Breast epithelium (tissue), 4 donors: ENCODE results near the gene PGRMC2. TPM values are rescaled to one million over a fixed set of nuclear protein-coding genes. Genes with fewer than 3 reads are reported as not detected.
A peak's percentile ranks its signal among the peaks of the same experiment; 100 is the strongest.

Source experiments
- DNase-seq, 2 donors: peaks; one replicate each; pipeline ENCODE4 v3.0.0-alpha.2; 2019; ENCODE audit warnings: low spot score in 2 of 2
- H3K27ac ChIP-seq, 2 donors: fragments of 200-600 bp; sonication (generic) in 1 of 2; one replicate each; pipeline ENCODE4 v1.5.1; 2016 to 2019; ENCODE audit warnings: mild to moderate bottlenecking in 1 of 2
- H3K27me3 ChIP-seq, 2 donors: fragments of 200-600 bp; sonication (generic) in 1 of 2; one replicate each; pipeline versions ENCODE4 v1.5.1 to v1.6.0; 2017 to 2019; ENCODE audit warnings: control low read depth in 1 of 2, mild to moderate bottlenecking in 1 of 2
- H3K36me3 ChIP-seq: fragments of 200-600 bp; one replicate; pipeline ENCODE4 v1.5.1; 2019
- H3K4me1 ChIP-seq, 2 donors: fragments of 200-600 bp; sonication (generic); one replicate each; pipeline ENCODE4 v1.5.1; 2016 to 2019; ENCODE audit warnings: control low read depth in 1 of 2
- H3K4me3 ChIP-seq, 3 donors: fragments of 200-600 bp; sonication (generic); 1 replicate in 2 of 3; 2 replicates in 1 of 3; pipeline ENCODE4 v1.5.1; 2016 to 2019; ENCODE audit warnings: mild to moderate bottlenecking in 3 of 3, moderate library complexity in 2 of 3
- H3K9me3 ChIP-seq, 2 donors: fragments of 200-600 bp; sonication (generic) in 1 of 2; one replicate each; pipeline ENCODE4 v1.5.1; 2016 to 2019; ENCODE audit warnings: control low read depth in 1 of 2
- POLR2A ChIP-seq: fragments of 450-650 bp; IDR thresholded peaks from one replicate; pipeline ENCODE4 v1.6.1; 2016; ENCODE audit warnings: antibody characterized with exemption, mild to moderate bottlenecking, moderate library complexity
- POLR2AphosphoS5 ChIP-seq, 3 donors: sonication (generic); formaldehyde crosslinking; IDR thresholded peaks; one replicate each; pipeline ENCODE4 v1.6.1; 2017; ENCODE audit warnings: antibody characterized with exemption in 3 of 3
- intact Hi-C: fragments of 100-400 bp; cut with DNase I; formaldehyde crosslinking; loops from one replicate; pipeline ENCODE4 v1.15.1; 2023; ENCODE audit warnings: low total_unique reads
- total RNA-seq, 3 donors: library from RNA; depleted of rRNA; stranded (reverse); fragments of >200 nt; gene quantifications; one replicate each; pipeline ENCODE4 v1.1.0, GENCODE V29; 2016
- TF ChIP-seq, protein P1 (sequence below), 3 donors: fragments of 450-650 bp; IDR thresholded peaks; one replicate each; pipeline ENCODE4 v1.5.1; 2016 to 2017; ENCODE audit warnings: antibody characterized with exemption in 3 of 3, mild to moderate bottlenecking in 3 of 3, moderate library complexity in 3 of 3

Gene PGRMC2
- total RNA-seq, 3 donors from 2014 or later: 34.7 to 51.2 (median 47.5) TPM

DNA sequence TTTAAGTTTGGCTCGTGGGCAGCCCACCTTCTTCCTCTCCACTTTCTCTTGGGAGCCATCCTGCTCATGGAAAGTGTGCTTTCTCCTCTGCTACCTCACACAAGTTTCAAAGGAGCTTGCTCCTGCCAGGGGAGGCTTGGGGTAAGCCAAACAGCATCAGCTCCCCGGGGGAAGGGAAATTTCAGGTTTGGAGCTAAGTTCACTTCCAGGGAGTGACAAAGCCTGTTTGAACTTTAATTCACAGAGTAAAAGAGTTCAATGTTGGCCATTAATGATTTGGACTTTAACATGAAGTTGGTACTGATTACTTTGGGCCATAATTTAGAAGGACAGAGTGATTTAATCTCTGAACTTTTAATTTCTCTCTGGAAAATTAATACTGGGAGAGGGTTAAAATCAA is 4.7 kb upstream of the PGRMC2 start:
- TF ChIP-seq POLR2AphosphoS5 (IDR thresholded peaks at IDR 0.05) (no peak), POLR2A (no peak)
- TF ChIP-seq, protein P1, sequence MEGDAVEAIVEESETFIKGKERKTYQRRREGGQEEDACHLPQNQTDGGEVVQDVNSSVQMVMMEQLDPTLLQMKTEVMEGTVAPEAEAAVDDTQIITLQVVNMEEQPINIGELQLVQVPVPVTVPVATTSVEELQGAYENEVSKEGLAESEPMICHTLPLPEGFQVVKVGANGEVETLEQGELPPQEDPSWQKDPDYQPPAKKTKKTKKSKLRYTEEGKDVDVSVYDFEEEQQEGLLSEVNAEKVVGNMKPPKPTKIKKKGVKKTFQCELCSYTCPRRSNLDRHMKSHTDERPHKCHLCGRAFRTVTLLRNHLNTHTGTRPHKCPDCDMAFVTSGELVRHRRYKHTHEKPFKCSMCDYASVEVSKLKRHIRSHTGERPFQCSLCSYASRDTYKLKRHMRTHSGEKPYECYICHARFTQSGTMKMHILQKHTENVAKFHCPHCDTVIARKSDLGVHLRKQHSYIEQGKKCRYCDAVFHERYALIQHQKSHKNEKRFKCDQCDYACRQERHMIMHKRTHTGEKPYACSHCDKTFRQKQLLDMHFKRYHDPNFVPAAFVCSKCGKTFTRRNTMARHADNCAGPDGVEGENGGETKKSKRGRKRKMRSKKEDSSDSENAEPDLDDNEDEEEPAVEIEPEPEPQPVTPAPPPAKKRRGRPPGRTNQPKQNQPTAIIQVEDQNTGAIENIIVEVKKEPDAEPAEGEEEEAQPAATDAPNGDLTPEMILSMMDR (IDR thresholded peaks at IDR 0.05): no peak
- Histone ChIP-seq H3K9me3 (no peaks in the 10 kb centered on the region), H3K27me3 (no peaks in the 10 kb centered on the region), H3K27ac (no peak overlapping the region), H3K36me3 (no peaks in the 10 kb centered on the region), H3K4me1 (no peaks in the 10 kb centered on the region), H3K4me3 (no peak overlapping the region)
- DNase-seq: no peak
- intact Hi-C loops: no loop called here

DNA sequence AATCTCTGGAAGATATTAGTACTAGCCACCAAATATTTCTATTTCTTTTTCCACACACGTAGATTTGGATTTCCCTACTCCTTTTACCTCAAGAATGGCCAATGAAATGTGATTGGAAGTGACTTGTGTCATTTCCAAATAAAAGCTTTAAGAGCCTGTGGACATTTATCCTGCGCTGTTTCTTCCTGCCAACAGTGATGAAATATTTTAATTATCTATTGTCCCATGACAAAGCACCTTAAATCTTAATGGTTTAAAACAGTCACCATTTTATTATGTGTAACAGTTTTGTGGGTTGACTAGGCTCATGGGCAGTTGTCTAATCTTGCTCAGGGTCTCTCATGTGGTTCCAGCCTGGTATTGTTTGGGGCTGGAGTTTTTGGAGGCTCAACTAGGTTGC is 3.5 kb upstream of the PGRMC2 start:
- no peaks in the 10 kb centered on the region for H3K27me3 ChIP-seq
- intact Hi-C loops: no loop called here

DNA sequence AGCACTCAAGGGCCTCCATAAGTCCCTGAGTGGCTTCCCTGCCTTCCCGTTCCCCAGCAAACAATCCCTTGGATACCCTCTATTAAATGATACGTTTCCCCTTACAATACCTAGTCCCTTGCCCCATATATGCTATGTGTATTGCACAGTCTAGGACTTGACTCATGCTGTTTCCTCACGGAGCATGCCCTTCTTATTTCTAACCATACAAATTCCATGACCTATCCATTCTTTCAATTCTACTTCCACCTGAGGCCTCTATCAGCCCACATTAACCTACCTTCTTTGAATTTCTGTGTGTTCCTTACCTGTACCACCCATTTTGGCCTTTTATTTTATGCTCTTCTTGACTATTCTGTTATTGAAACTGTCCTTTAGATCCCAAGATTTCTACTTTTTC is 2.9 kb upstream of the PGRMC2 start:
- Histone ChIP-seq H3K27ac (no peak overlapping the region), H3K27me3 (no peaks in the 10 kb centered on the region), H3K36me3 (no peaks in the 10 kb centered on the region), H3K9me3 (no peaks in the 10 kb centered on the region), H3K4me3 (no peak overlapping the region), H3K4me1 (peaks cover 0 to 8% of the 10 kb centered on the region in 2 donors)
- intact Hi-C loops: no loop called here
- TF ChIP-seq POLR2AphosphoS5 (IDR thresholded peaks at IDR 0.05) (no peak), POLR2A (no peak)
- TF ChIP-seq, protein P1 (IDR thresholded peaks at IDR 0.05): no peak
- DNase-seq: no peak

More for the DNA sequence above, 3.5 kb upstream of the PGRMC2 start:
- no peaks in the 10 kb centered on the region for H3K9me3 ChIP-seq
- no peak overlapping the region for H3K4me3 ChIP-seq
- H3K27ac ChIP-seq: no peak overlapping the region
- TF ChIP-seq POLR2AphosphoS5 (IDR thresholded peaks at IDR 0.05) (no peak), POLR2A (no peak)
- TF ChIP-seq, protein P1 (IDR thresholded peaks at IDR 0.05): no peak
- H3K36me3 ChIP-seq: no peaks in the 10 kb centered on the region
- DNase-seq: no peak
- H3K4me1 ChIP-seq: peaks cover 0 to 2% of the 10 kb centered on the region in 2 donors

DNA sequence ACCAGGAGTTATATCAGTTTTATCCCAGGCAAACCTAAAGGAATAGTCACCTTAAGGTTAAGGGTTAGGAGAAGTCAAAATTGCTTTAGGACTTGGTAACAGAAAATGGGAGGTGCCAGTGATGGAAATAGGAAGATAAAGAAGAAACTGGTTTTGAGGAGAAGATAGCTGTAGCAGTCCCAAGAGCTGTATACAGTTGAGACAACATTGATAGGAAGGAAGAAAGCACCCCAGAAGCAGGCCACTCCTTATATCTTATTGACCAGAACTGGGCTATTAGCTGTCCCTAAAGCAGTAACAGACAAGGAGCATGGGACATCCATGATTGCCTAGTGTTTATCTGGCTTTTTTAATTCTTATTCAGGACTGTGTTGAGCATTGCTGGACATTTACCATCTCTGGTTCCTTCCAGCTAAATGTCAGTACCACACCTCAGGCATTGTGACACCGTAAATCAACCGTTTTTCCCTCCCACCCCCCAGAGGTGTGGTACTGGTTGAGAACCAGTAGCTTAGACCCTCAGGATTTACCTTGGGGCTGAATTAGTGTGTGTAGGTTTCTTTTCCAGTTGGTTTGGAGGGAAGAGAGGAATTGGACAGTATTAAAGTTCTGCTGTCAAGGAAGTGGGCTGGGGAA is 2.0 kb upstream of the PGRMC2 start:
- Histone ChIP-seq H3K9me3 (no peaks in the 10 kb centered on the region), H3K27me3 (no peaks in the 10 kb centered on the region), H3K4me3 (no peak overlapping the region), H3K4me1 (peaks cover 0 to 15% of the 10 kb centered on the region in 2 donors), H3K36me3 (no peaks in the 10 kb centered on the region), H3K27ac (no peak overlapping the region)
- intact Hi-C loops: no loop called here
- no peak for DNase-seq
- TF ChIP-seq, protein P1 (IDR thresholded peaks at IDR 0.05): no peak
- no peak for TF ChIP-seq POLR2A
- TF ChIP-seq POLR2AphosphoS5 (IDR thresholded peaks at IDR 0.05): no peak

DNA sequence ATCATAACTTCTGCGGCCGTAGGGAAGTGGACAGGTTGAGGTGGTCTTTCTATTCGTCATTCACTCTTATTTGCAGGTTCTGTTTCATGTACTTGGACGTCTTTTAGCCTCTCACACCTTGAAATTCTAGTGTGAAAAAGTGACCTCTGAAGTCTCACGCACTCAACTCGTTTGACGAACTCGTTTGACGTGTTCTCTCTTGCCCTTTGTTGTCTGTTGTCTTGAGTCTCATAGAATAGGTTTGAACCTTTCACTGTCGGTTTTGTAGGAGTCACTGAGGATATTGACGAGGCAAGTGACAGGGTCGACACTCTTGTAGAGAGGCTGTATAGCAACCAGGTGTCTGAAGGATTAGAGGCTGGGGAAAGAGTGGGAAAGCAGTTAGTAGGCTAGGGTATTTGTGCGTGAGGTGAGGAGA is 1.1 kb upstream of the PGRMC2 start:
- DNase-seq: peak in 1 of 2 donors; percentile 26
- no peaks in the 10 kb centered on the region for H3K27me3 ChIP-seq
- H3K4me3 ChIP-seq: peak overlapping the region; percentile 71 to 91 (median 83)
- peaks cover 0 to 21% of the 10 kb centered on the region in 2 donors for H3K4me1 ChIP-seq
- H3K27ac ChIP-seq: peak overlapping the region; percentile 89 to 95
- intact Hi-C loops: no loop called here
- TF ChIP-seq POLR2AphosphoS5 (IDR thresholded peaks at IDR 0.05) (no peak), POLR2A (no peak)
- TF ChIP-seq, protein P1 (IDR thresholded peaks at IDR 0.05): no peak
- no peaks in the 10 kb centered on the region for H3K9me3 ChIP-seq
- no peaks in the 10 kb centered on the region for H3K36me3 ChIP-seq
